Fibroblast of pulmonary artery (primary cell): Measurements from ENCODE around the gene GCM1.
"Not testable (repeated sequence)": the region's sequence is repeated elsewhere in the genome, so short reads cannot be mapped to it uniquely, and the experiment has no call there.

Experiments used
- DNase-seq: peaks from one replicate; pipeline ENCODE4 v3.0.0-alpha.2; 2010; ENCODE audit warnings: low read depth
- H3K4me3 ChIP-seq: replicated peaks from 2 replicates; pipeline ENCODE4 v1.5.1; 2011; ENCODE audit warnings: low read depth, mild to moderate bottlenecking, control low read depth, low read length, moderate library complexity
- CTCF ChIP-seq: IDR thresholded peaks from 2 replicates; pipeline ENCODE4 v1.5.1; 2011; ENCODE audit warnings: mild to moderate bottlenecking, control low read depth, low read length, inconsistent platforms; ENCODE audit errors: missing control alignments

The GCM1 gene

GRCh38 chr6:53165293-53165692, 16.7 kb upstream of the GCM1 start:
- DNase-seq, result no peak
- no peak for TF ChIP-seq CTCF
- no peak overlapping the region for H3K4me3 ChIP-seq

- DNase-seq, result no peak
- TF ChIP-seq CTCF, result no peak
- H3K4me3 ChIP-seq, result no peak overlapping the region
Observed at GRCh38 chr6:53162606-53163005, 14.0 kb upstream of the GCM1 start.

- DNase-seq, result no peak
- TF ChIP-seq CTCF, result no peak
- no peak overlapping the region for H3K4me3 ChIP-seq
Observed at GRCh38 chr6:53161481-53162009, 12.9 kb upstream of the GCM1 start.

GRCh38 chr6:53159558-53159957, 10.9 kb upstream of the GCM1 start:
- no peak for DNase-seq
- TF ChIP-seq CTCF, result no peak
- H3K4me3 ChIP-seq, result no peak overlapping the region

GRCh38 chr6:53158076-53158475, 9.4 kb upstream of the GCM1 start:
- not testable (repeated sequence) for H3K4me3 ChIP-seq, DNase-seq

GRCh38 chr6:53155279-53155678, 6.6 kb upstream of the GCM1 start:
- not testable (repeated sequence) for H3K4me3 ChIP-seq, DNase-seq

- no peak for DNase-seq
- no peak for TF ChIP-seq CTCF
- H3K4me3 ChIP-seq, result no peak overlapping the region
Observed at GRCh38 chr6:53154794-53155193, 6.2 kb upstream of the GCM1 start.

GRCh38 chr6:53154071-53154470, 5.4 kb upstream of the GCM1 start:
- no peak overlapping the region for H3K4me3 ChIP-seq
- no peak for DNase-seq
- TF ChIP-seq CTCF, result no peak
